ACC112 (cell line): Measurements from ENCODE around the gene ZNF610.

Source experiments
- H2AFZ ChIP-seq: fragments of 200-600 bp; sonication (generic); one replicate; pipeline ENCODE4 v1.6.0; 2017; ENCODE audit warnings: antibody characterized with exemption, low read length; ENCODE audit not compliant: unreplicated experiment
- H3K27ac ChIP-seq: fragments of 200-600 bp; sonication (generic); 2 replicates; pipeline ENCODE4 v1.5.1; 2014; ENCODE audit warnings: low read depth, mild to moderate bottlenecking, antibody characterized with exemption, low read length, moderate library complexity
- H3K27me3 ChIP-seq: fragments of 200-600 bp; sonication (generic); 2 replicates; pipeline ENCODE4 v1.6.1; 2014; ENCODE audit warnings: mild to moderate bottlenecking, antibody characterized with exemption, low read length, moderate library complexity, mixed read lengths; ENCODE audit not compliant: insufficient read depth
- H3K36me3 ChIP-seq: fragments of 200-600 bp; sonication (generic); 2 replicates; pipeline ENCODE4 v1.6.1; 2016; ENCODE audit warnings: mild to moderate bottlenecking, antibody characterized with exemption, low read length, moderate library complexity, mixed read lengths; ENCODE audit not compliant: insufficient read depth
- H3K4me1 ChIP-seq: fragments of 200-600 bp; sonication (generic); one replicate; pipeline ENCODE4 v1.6.1; 2016; ENCODE audit warnings: low read length, mixed read lengths; ENCODE audit not compliant: insufficient read depth, unreplicated experiment, control insufficient read depth
- H3K4me3 ChIP-seq: fragments of 200-600 bp; sonication (generic); 2 replicates; pipeline ENCODE4 v1.5.1; 2014; ENCODE audit warnings: mild to moderate bottlenecking, low read depth, low read length
- H3K79me2 ChIP-seq: fragments of 200-600 bp; sonication (generic); one replicate; pipeline ENCODE4 v1.6.0; 2016; ENCODE audit warnings: low read length; ENCODE audit not compliant: control insufficient read depth, unreplicated experiment, insufficient read depth

The ZNF610 gene

DNA sequence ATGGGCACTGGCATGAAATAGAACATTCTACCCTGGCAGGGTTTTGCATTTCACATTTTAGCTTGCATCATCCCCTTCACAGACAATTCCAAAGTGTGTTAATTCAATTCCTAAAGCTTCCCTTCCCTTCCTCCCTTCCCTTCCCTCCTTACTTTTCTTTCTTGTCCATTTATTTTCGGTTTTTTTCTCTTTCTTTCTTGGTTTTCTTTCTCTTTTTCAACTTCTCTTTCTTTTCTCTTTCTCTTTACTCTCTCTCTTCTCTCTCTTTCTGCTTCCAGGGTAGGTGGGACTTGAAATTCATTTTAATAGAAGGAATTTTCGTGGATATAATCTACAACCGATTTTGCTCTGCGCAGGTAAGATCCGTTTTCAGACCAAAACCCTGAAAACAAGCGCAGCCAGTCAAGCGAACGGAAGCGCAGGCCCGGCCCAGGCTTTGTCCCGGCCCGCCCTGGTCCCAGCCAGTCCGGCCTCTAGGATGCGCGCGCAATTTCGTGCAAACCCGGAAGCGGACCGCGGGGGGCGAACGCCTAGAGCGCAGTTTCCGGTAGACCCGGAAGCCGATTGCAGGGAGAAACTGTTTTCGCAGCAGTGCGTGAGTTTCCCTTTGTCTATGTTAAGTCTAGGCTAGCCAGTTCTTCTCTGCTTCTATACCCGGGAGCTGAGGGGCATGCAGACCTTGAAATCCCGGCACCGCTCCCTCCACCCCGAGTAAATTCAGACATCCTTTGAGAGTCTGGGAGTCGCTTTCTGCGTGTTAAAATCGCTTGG, 61.5 kb downstream of the ZNF610 start, which contains the start of gene ZNF528:
ZNF528 (plus strand) TSS at position 540 of the 771 bp plus-strand sequence. CDS start 4,165 bp downstream, outside the sequence.
- H3K27ac ChIP-seq: peak within 1 kb of the TSS; percentile 81
- peaks cover 27% of the 10 kb centered on the region for H3K36me3 ChIP-seq
- peaks cover 15% of the 10 kb centered on the region for H3K79me2 ChIP-seq
- peak within 1 kb of the TSS; percentile 99 for H2AFZ ChIP-seq
- H3K4me3 ChIP-seq: peak within 1 kb of the TSS; percentile 95
- no peaks in the 10 kb centered on the region for H3K27me3 ChIP-seq
- H3K4me1 ChIP-seq: no peaks in the 10 kb centered on the region

DNA sequence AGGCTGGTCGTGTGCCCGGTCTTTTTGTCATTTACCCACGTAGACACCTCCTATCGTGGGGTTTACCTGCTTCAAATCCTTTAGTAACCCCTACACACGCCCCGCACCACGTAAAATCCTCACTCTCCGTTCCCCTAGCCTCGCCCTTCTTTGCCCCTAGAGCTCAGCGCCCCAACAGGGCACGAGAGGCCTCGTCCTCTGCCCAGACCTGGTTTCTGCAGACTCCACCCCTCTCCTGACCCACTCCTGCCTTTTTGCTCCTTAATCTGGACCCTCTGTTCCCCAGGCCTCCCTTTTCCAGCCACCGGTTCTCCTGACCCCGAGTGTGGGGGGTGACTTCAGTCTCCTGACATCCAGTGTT, 62.0 kb downstream of the ZNF610 start:
- Histone ChIP-seq H2AFZ (peak overlapping the region; percentile 93), H3K4me3 (peak overlapping the region; percentile 95), H3K79me2 (peaks cover 15% of the 10 kb centered on the region), H3K27ac (peak overlapping the region; percentile 81), H3K4me1 (no peaks in the 10 kb centered on the region), H3K36me3 (peaks cover 31% of the 10 kb centered on the region), H3K27me3 (no peaks in the 10 kb centered on the region)

DNA sequence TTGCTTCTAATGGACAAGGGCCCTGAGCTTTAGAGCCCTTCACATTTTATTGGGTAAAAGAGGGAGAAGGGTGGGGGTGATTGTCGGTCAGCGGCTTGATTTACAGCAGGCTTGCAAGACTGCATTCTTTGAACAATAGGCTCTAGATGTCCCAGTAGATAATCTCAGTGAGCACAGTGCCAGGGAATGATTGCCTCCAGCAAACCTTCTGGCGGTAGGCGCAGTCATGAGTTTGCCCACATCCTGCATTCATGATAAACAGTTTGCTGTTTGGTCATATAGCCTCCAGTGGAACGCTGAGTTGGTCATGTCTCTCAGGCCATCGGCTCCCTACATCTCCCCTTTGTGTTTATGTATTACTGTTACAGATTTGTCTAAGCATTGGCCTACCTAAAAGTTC, 74.2 kb downstream of the ZNF610 start:
- Histone ChIP-seq H3K36me3 (peaks cover 65% of the 10 kb centered on the region), H3K27ac (no peak overlapping the region), H3K27me3 (no peaks in the 10 kb centered on the region), H3K4me1 (no peaks in the 10 kb centered on the region), H3K79me2 (no peaks in the 10 kb centered on the region), H2AFZ (no peak overlapping the region), H3K4me3 (no peak overlapping the region)

DNA sequence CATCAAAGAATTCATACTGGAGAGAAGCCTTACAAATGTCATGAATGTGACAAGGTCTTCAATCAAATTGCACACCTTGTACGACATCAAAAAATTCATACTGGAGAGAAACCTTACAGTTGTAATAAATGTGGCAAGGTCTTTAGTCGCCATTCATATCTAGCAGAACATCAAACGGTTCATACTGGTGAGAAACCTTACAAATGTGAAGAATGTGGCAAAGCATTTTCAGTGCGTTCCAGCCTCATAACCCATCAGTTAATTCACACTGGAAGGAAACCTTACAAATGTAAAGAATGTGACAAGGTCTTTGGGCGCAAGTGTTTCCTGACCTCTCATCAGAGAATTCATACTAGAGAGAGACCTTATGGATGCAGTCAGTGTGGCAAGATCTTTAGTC, 79.7 kb downstream of the ZNF610 start:
- Histone ChIP-seq H3K79me2 (no peaks in the 10 kb centered on the region), H3K27me3 (no peaks in the 10 kb centered on the region), H3K4me1 (no peaks in the 10 kb centered on the region), H3K4me3 (no peak overlapping the region), H3K27ac (no peak overlapping the region), H3K36me3 (peaks cover 23% of the 10 kb centered on the region), H2AFZ (no peak overlapping the region)
